K562 (cell line): ENCODE data around the gene DNAJC25.

Experiments used
- ATF7 ChIP-seq: fragments of 450-650 bp; IDR thresholded peaks from 2 replicates; pipeline ENCODE4 v1.7.1; 2014; ENCODE audit warnings: mild to moderate bottlenecking, moderate library complexity
- EP300 ChIP-seq: IDR thresholded peaks from 2 replicates; pipeline ENCODE4 v1.6.1; 2012; ENCODE audit warnings: low read length, improper control_type of control experiment
- JUND ChIP-seq, 2 experiments: IDR thresholded peaks; 2 replicates in 1 of 2; 3 replicates in 1 of 2; pipeline ENCODE4 v1.6.1; 2011; ENCODE audit warnings: borderline replicate concordance in 2 of 2, low read depth in 2 of 2, low read length in 2 of 2, improper control_type of control experiment in 1 of 2, missing biosample characterization in 1 of 2, missing genetic modification characterization in 1 of 2, missing genetic modification reagents in 1 of 2
- NFRKB ChIP-seq: fragments of 450-650 bp; IDR thresholded peaks from 2 replicates; pipeline ENCODE4 v1.6.1; 2016; ENCODE audit warnings: low read depth
- POLR2AphosphoS5 ChIP-seq: IDR thresholded peaks from 2 replicates; pipeline ENCODE4 v1.6.1; 2011; ENCODE audit warnings: mild to moderate bottlenecking, low read depth, low read length, moderate library complexity; ENCODE audit not compliant: control insufficient read depth, insufficient read depth
- SP2 ChIP-seq: IDR thresholded peaks from 2 replicates; pipeline ENCODE4 v1.6.1; 2011; ENCODE audit warnings: mild to moderate bottlenecking, low read depth, low read length, moderate library complexity; ENCODE audit not compliant: poor library complexity, severe bottlenecking; ENCODE audit errors: extremely low read depth
- TRIM28 ChIP-seq: fragments of 450-650 bp; IDR thresholded peaks from 2 replicates; pipeline ENCODE4 v1.6.1; 2017
- TF ChIP-seq, protein P1 (sequence below): fragments of 450-650 bp; IDR thresholded peaks from 2 replicates; pipeline ENCODE4 v1.6.1; 2016
- TF ChIP-seq, protein P2 (sequence below): sonication (generic); formaldehyde crosslinking; IDR thresholded peaks from 2 replicates; pipeline ENCODE4 v1.8.0; 2022; ENCODE audit warnings: mild to moderate bottlenecking, low read depth, missing genetic modification reagents

- no peak for TF ChIP-seq EP300
- no peak for TF ChIP-seq TRIM28
- TF ChIP-seq, protein P1, sequence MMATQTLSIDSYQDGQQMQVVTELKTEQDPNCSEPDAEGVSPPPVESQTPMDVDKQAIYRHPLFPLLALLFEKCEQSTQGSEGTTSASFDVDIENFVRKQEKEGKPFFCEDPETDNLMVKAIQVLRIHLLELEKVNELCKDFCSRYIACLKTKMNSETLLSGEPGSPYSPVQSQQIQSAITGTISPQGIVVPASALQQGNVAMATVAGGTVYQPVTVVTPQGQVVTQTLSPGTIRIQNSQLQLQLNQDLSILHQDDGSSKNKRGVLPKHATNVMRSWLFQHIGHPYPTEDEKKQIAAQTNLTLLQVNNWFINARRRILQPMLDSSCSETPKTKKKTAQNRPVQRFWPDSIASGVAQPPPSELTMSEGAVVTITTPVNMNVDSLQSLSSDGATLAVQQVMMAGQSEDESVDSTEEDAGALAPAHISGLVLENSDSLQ = 0 out of 2 replicates have a peak, but pooled peaks have one; percentile 29
- TF ChIP-seq POLR2AphosphoS5 = no peak
- TF ChIP-seq, protein P2, sequence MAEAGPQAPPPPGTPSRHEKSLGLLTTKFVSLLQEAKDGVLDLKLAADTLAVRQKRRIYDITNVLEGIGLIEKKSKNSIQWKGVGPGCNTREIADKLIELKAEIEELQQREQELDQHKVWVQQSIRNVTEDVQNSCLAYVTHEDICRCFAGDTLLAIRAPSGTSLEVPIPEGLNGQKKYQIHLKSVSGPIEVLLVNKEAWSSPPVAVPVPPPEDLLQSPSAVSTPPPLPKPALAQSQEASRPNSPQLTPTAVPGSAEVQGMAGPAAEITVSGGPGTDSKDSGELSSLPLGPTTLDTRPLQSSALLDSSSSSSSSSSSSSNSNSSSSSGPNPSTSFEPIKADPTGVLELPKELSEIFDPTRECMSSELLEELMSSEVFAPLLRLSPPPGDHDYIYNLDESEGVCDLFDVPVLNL (CRISPR knock-in tag) = no peak
- no peak for TF ChIP-seq SP2
- peak; percentile 77 for TF ChIP-seq JUND (IDR thresholded peaks at IDR 0.05; ENCODE audit: borderline replicate concordance, low read depth, low read length)
- 0 out of 3 replicates have a peak, but pooled peaks have one; percentile 60 for TF ChIP-seq JUND (tag; IDR thresholded peaks at IDR 0.05; ENCODE audit: borderline replicate concordance, low read depth, low read length)
- TF ChIP-seq ATF7 = no peak
- no peak for TF ChIP-seq NFRKB
These were observed 245 bp upstream of the DNAJC25 start for GRCh38 chr9:111630964-111631213.
